ELR (cell line): ENCODE measurements around the gene GMDS.

Source experiments
- DNase-seq: peaks from one replicate; pipeline ENCODE4 v3.0.0-alpha.2; 2015; ENCODE audit warnings: low read depth

GMDS gene

DNA sequence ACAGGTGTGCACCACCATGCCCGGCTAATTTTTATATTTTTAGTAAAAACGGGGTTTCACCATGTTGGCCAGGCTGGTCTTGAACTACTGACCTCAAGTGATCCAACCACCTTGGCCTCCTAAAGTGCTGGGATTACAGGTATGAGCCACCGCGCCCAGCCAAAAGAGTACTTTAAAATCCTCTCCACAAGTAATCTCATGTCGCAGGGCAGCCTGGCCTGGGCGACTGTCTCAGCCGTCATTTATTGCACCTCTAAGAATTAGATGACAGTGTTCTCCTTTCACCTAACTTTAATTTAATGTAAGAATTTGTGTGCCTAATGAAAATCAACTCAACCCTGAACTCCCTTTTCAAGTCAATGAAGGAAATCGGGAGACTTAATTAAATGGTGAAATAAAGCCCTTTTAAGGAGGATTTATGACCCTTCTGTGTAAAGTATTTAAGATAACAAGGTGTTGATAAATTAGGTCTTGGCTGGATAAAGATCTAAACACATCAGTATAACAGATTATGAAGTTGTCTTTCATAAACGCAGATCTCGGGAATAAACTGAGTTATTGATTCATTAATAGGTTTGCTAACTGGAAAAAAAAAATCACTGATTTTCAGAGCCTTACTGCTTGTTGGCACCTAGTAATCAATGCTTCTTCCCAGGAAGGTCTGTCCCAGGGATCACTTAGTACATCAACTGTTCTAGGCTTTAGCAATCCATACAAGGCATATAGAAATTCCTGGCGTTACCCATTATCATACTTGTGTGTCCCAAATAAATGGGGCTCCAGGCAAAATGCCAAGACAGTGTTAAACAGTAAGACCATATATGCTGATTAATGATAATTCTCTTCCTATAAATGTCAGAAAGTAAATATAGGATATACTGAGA, 209.3 kb downstream of the GMDS start:
- DNase-seq, result no peak

DNA sequence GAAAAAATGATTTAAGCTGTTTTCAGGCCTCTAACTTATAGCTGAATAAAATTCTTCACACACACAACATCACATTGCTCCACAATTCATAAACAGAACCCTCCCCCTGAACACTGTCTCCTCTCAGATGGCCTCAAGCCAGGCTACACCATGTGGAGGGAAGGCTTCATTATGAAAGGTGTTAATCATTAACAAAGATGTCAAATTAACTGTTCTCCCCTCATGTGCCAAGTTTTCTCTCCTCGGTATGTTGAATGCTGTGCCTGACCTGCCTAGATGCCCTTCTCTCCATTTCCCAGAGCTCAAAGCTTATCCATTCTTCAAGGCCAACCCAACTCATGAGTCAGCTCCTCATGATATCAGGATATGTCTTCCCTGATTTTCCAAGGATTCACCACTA, 210.4 kb downstream of the GMDS start:
- no peak for DNase-seq

DNA sequence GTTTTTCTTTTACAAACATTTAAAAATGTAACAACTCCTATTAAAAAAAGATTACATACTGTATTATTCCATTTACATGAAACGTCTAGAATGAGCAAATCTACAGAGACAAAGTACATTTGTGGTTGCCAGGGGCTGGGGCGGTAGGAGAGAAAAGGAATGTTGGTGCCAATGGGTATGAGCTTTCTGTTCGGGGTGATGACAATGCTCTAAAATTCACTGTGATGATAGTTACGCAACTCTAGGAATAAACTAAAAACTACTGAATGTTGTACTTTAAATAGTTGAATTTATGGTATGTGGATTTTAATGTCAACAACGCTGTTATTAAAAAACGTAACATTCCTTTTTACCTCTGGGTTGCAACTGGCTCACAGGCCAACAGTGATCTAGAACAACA, 211.1 kb downstream of the GMDS start:
- no peak for DNase-seq

DNA sequence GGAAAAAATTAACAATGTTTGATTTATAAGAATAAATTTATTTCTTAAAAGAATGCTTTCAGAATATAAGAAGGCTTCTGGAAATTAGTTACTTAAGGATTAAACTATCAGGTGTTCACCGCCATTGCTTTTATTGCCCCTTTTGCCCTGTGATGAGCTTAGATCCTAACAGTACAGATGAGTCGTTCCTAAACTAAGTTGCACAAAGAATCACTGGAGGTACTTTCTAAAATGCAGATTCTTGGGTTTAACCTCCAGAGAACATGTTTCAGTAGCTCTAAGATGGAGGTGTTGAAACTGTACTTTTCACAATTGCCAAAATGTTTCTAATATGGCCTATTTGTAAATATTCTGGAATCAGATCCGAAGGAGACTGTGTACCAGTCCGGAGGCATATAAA, 211.9 kb downstream of the GMDS start:
- no peak for DNase-seq

DNA sequence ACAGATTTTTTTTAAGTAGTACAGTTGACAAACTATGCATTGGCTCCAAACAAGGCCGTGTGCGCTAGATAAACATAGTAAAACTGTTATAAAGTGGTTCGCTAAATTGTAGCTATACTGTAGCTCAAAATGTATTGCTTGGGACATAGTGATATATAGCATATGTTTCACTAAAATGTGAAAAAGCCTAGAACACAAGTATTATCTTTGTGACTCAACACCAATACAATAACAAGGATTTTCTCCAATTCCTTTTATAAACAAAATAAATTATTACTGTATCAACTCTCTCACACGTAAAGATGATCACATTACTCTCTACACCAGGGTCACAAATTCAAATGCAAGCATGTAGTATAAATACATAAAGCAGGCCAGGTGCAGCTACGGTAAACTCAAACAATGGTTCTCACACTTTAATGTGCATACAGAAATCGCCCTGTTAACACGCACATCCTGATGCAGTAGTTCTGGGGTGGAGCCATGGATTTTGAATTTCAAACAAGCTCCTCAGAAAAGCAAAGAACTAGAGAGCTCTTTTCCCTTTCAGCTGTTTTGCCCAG, 214.6 kb downstream of the GMDS start:
- DNase-seq, result no peak

DNA sequence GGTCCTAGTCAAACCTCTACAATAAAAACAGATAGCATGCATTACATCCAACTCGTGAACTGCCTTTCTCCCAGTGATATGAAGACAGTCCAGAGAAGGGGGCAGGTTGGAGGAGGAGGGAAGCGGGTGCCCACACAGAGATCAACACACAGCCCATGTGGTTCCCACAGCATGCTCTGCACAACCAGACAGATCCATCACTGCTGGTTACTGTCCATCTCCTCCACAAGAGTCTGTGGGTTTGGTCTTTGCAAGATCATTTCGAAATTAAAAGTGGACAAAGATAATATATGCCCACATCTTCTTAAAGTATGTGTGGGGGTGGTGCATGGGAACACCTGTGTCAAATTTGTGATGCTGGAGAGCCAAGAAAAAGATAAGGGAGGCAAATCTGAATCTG, 215.5 kb downstream of the GMDS start:
- no peak for DNase-seq

DNA sequence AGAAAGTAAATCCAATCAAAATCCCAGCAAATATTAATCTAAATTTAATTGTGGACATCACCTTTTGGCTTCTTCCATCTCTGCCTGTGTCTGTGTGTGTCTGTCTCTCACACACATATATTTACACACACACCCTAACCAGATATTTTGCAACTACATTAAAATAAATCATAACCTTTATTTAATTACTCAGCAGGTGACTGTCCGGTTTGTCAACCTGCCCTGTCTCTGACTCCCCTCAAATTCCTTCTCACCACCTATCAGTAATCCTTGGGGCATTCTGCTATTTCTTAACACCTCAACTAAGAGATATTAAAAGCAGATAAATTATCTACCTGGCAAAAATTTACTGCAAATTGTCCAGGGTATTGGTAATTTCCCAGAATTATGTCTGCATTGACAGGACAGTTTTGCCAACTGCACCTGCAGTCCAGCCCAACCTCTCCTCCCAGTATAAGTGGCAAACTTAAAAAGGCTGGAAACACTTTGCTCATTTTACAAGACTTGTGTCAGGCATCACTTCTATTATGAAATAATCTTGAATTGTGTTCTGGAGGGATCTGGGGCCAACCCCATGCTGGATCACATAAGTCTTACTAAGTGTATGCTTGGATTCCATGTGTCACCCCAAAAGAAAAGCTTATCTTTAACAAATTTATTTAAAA, 216.1 kb downstream of the GMDS start:
- no peak for DNase-seq

DNA sequence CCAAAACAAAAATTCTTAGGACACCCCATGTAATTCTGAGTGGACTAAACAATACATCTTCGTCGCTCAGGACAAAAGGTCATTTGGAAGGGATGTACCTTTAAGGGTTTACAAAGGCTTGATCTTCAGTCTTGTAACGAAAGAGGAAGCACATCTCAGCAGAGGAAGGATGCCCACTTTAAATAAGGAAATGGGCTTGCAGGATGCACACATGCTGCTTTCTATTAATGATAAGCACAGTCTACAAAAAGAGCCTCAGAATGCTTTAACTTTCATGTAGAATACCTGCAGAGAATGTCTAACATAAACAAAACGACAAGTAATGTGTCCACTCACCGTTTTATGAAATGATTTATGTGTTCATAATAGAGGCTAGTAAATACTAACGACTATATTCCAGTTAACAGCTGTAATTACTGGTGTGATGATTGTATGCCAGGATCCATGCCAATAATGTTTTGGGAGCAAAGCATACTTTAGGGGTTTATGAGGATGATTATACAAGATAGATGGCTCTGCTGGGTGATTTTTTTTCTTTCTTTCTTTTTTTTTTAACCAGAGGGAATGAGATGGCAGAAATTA, 216.9 kb downstream of the GMDS start:
- DNase-seq, result no peak

DNA sequence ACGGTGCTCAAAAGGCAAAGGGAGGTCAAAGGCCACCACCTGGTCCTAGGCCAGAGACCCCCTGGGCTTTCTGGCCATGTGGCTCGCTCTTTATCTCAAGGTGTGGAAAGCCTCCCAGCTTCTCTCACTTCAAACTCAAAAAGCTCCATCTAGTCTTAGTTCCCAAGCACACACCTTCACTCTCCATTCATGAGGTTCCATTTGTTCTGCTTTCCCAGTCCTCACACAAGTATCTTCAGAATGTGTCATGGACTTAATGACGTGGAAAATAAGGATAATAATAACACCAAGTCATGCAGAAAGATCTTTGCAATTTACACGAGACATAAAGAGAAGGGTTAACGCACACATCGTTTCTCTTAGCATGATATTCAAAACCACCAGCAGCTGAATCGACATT, 219.3 kb downstream of the GMDS start:
- no peak for DNase-seq

DNA sequence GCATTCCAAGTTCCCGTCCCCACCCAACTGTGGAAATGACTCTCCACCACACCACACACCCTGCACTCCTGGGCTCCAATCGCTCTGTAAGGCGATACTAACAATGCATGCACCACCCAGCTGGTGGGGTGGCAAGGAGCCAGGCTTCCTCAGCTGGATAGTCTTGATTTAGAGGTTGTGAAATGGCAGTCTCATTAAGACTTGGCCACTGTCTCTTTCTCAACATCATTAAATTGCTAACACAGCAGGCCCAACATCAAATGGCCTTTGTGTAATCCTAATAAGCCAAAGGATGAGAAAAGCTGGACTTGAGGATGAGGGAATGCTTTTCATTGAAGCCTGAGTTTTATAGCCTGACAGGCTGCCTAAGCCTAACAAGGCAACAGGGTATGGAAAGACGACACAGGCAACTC, 223.7 kb downstream of the GMDS start:
- peak; percentile 7 for DNase-seq

DNA sequence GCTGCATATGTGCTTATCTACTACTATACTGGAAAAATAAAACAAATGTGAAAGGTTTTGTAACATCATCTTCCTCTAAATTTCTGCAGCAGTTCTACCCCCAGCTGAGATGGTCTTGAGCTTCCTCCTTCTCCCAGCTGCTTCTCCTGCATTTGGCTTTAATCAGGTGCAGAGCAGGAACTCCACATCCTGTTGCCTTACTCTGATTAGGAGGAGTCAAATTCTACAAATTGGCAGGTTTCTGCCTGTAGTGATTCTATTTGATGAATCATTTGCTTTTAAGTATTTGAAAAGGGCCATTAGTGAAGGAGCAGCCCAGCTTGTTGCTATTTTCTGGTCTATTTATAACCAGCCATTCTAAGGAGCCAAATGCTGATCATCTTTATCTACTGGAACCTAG, 224.5 kb downstream of the GMDS start:
- no peak for DNase-seq

DNA sequence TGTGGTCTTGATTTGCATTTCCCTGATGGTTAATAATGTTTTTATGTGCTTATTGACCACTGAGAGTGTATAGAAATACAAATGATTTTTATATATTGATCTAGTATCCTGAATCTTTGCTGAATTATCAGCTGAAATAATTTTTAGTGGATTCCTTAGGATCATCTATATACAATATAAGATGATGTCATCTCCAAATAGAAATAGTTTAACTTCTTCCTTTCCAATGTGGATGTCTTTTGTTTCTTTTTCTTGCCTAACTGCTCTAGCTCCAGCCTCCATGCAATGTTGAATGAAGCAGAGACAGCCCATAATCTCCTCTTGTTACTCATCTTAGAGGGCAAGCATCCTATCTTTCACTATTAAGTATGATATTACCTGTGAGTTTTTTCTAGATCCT, 226.4 kb downstream of the GMDS start:
- DNase-seq, result no peak

DNA sequence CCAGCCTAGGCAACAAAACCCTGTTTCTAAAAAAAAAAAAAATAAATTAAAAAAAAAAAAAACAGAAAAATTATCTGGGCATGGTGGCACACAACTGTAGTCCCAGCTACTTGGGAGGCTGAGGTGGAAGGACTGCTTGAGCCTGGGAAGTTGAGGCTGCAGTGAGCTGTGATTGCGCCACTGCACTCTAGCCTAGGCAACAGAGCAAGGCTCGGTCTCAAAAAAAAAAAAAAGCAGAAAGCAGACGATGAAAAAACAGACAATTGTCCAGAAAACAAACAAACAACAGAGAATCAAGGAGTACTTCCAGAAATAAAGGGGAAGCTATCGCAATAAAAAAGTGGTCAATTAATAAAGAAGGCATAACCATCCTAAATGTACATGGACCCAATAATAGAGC, 229.4 kb downstream of the GMDS start:
- DNase-seq, result no peak

DNA sequence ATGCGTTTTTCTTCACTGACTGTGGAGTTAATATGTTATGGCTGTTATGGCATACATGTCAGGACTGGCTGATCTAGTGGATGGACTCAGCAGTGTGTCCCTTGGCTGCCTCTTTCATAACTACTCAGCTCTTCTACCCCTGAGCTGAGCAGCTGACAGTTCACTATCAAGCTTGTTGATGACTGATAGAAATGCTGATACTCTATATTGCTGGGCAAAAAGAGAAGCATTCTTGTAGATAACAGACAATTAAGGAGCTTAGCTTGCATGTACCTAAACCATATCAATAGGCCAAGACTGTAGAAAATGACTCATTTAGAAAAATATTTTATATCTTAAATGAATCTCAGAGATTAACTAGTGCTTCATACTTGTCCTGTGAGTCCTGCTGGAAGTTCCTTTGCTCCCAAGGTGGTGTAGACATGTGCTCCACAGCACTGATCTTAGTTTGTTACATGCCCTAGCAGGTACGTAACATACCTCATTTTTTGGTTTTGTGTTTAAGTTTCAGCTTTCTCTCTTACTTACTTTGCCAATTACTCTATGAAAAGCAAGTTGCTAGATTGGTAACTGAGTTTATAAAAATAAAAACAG, 236.9 kb downstream of the GMDS start:
- DNase-seq, result peak; percentile 30

DNA sequence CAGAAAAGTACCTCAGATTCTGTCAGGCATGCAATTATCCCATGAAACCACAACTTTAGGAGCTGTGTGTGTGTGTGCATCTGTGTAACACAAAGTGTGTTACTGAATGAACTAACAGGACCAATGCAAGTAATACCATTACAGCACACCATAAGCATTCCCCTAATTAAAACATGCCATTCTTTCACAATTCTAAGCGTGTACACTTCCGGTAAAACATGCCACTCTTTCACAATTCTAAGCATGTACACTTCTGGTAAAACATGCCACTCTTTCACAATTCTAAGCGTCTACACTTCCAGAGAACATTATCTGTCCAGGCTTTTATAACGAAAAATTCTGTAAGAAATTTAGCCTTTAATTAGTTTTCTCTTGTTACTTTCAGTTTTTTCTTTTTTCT, 238.2 kb downstream of the GMDS start:
- no peak for DNase-seq

DNA sequence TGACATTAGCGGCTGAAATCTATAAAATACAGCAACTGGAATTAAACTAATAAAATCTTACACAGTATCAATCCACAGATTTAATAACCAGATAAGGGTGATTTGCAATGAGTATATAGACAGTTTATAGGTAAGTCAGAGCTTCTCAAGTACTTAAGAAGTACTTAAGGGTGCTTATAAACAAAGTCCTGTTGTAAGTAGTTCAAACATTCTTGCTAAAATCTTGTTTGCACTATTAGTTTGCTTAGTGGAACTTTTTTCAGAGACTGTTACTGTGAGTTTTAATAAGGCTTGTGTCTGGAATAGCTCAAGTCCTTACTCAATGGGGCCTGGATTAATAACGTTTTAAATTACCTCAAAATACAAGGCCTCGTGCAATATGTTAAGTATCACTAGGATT, 240.5 kb downstream of the GMDS start:
- no peak for DNase-seq

DNA sequence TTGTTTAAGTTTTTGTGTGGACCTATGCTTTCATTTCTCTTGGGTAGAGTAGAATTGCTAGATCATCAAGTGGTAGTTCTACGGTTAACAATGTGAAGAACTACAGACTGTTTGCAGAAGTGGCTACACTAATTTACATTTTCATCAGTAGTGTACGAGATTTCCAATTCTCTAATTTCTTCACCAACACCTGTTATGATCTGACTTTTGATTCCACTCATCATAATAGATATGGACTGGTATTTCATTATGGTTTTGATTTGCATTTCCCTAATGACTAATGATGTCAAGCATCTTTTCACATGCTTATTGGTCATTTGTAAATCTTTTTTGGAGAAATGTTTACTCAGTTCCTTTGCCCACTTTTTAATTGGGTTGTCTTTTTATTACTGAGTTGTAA, 244.4 kb downstream of the GMDS start:
- no peak for DNase-seq

DNA sequence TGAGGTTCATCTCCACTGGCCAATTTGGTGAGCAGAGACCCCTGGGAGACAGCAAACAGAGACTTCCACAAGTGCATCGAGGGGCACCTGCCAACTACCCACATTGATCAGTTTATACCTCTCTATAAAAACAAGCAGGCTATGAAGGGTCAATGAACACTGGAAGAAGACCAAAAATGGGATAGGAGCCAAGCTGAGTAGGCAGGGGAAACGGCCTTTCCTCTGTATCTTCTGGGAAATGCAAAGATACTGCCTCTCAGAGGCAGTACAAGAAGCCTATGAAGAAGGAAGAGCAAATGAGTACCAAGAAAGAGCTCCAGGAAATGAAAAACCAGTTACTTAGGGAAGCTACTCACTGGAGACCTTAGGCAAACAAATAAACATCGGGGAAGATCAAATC, 247.7 kb downstream of the GMDS start:
- no peak for DNase-seq

DNA sequence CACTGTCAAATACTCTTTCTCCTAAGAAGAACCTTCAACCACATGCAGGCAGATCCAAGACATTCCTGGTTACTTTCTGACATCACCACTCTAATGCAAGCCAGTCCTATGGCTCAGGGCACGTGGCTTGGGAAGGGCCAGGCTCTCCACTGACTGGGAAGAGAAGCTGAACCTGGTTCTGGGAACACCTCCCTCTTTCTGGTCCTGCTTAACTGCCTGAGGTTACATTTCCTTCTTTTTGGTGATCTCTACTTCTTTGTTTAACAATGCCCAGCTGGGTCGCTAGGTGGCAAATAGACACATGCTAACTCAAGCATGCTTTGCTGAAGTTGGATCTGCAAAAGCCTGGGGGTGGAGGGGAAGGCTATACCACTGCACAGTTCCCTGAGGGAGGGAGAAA, 249.8 kb downstream of the GMDS start:
- DNase-seq, result no peak

DNA sequence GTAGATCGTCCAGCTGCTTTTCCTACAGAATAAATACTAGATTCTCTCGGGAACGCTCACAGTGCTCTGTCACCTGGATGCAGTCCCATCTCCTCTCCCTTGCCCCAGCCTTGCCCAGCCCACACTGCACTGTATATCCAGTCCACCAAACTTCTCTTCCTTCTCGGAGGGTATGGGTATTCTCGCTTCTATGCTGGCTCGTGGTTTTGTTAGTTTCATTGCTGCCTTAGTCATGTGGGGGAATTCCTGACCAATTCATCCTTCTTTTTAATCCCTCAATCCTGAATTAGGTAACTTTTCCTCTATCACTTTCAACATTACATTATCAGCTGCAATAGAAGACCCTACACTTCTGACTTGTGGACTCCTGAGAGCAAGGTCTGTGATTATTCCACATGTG, 252.4 kb downstream of the GMDS start:
- DNase-seq, result peak; percentile 54

DNA sequence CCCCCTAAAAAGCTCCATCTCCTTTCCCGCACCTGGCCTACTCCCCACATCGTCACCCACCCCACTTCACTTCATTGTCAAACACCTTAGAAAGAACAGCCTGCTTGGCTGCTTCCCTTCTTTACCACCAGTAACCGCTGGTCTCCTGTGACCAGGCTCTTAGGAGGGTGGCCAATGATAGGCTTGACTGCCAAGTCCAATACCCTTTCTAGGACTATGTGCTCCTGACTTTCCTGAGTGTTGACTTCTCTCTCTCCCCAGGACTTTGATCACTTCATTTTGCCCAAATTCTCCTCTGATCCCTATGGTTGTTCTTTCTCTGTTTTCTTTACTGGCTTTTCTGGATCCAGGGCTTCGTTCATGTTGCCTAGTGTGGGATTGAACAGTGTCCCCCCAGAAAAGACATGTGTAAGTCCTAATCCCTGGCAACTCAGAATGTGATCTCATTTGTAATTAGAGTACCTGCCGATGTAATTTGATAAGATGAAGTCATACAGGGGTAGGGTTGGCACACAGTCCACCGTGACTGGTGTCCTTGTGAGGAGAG, 254.0 kb downstream of the GMDS start:
- DNase-seq, result no peak

DNA sequence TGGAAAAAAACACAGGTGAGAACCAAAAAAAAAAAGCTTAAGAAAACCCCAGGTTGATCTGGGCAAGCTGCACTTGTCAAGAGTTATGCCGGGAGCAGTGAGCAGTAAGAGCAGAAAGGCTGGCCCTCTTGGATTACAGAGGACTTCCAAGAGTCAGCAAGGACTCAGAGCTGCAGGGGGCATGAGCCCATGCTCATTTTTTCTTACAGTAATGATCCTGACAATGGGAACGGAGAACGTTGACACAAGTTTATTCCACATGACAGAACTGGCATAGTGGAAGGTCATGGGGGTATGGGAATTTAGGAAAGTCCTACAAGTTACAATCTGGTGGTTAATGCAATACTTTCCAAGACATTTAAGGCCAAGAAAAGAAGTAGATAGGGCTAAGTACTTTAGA, 256.6 kb downstream of the GMDS start:
- no peak for DNase-seq
